Spleen (tissue), 7 donors: Measurements from ENCODE around the gene APAF1.
"Not testable (repeated sequence)": the region's sequence is repeated elsewhere in the genome, so short reads cannot be mapped to it uniquely, and the experiment has no call there.

ENCODE experiments used
- POLR2A ChIP-seq, 3 donors: fragments of 450-650 bp; IDR thresholded peaks; one replicate each; pipeline ENCODE4 v1.5.1; 2017; ENCODE audit warnings: antibody characterized with exemption in 3 of 3, mild to moderate bottlenecking in 1 of 3
- POLR2AphosphoS5 ChIP-seq, 3 donors: sonication (generic); formaldehyde crosslinking; IDR thresholded peaks; one replicate each; pipeline ENCODE4 v1.5.1; 2017; ENCODE audit warnings: antibody characterized with exemption in 3 of 3
- TF ChIP-seq, protein P1 (sequence below), 11 experiments: fragments of 200-600 bp in 7 of 11; fragments of 450-650 bp in 4 of 11; sonication (generic) in 4 of 11; IDR thresholded peaks in 8 of 11; conservative IDR thresholded peaks in 3 of 11; 1 replicate in 7 of 11; 2 replicates in 4 of 11; pipeline versions ENCODE4 v1.4.0 to v1.8.0; 2016 to 2021; ENCODE audit warnings: antibody characterized with exemption in 11 of 11, inconsistent platforms in 4 of 11, mild to moderate bottlenecking in 1 of 11
- donor health status: DM: no; HTN: no; CAD: no; lungs with moderate emphysema.
- donor health status: DM: no; HTN: no; CAD: no.
- donor health status: DM: no; HTN: no; CAD: no.

- TF ChIP-seq, protein P1, sequence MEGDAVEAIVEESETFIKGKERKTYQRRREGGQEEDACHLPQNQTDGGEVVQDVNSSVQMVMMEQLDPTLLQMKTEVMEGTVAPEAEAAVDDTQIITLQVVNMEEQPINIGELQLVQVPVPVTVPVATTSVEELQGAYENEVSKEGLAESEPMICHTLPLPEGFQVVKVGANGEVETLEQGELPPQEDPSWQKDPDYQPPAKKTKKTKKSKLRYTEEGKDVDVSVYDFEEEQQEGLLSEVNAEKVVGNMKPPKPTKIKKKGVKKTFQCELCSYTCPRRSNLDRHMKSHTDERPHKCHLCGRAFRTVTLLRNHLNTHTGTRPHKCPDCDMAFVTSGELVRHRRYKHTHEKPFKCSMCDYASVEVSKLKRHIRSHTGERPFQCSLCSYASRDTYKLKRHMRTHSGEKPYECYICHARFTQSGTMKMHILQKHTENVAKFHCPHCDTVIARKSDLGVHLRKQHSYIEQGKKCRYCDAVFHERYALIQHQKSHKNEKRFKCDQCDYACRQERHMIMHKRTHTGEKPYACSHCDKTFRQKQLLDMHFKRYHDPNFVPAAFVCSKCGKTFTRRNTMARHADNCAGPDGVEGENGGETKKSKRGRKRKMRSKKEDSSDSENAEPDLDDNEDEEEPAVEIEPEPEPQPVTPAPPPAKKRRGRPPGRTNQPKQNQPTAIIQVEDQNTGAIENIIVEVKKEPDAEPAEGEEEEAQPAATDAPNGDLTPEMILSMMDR (IDR thresholded peaks at IDR 0.05 in 8 of 11, conservative IDR thresholded peaks at IDR 0.05 in 3 of 11), result not testable (repeated sequence)
- TF ChIP-seq POLR2AphosphoS5, POLR2A (IDR thresholded peaks at IDR 0.05): not testable (repeated sequence)
These were observed 2.3 kb upstream of the APAF1 start for GRCh38 chr12:98642801-98643200.
